ENCODE results near the gene UNC5C. TPM values are rescaled to one million over a fixed set of nuclear protein-coding genes. Genes with fewer than 3 reads are reported as not detected.

Gene UNC5C
- total and polyA plus RNA-seq, 10 of the 15 experiments (the other 5 are each of a cell fraction or from before 2014, with no cell fraction given) = 0.02 to 2.0 (median 0.15) TPM; not detected in 1

- SMC1A ChIA-PET (ENCODE audit: uncharacterized antibody, unreplicated experiment) = no interaction called here
- intact Hi-C loops (cut with micrococcal nuclease; ENCODE audit: unreplicated experiment) = no loop called here
- FAIRE-seq = no peak
These were observed 355.2 kb downstream of the UNC5C start for GRCh38 chr4:95193391-95194224.

More at GRCh38 chr4:95193391-95194224, 355.2 kb downstream of the UNC5C start:
- ChIA-PET POLR2A (no interaction called here), CTCF (no interaction called here), RAD21 (ENCODE audit: unreplicated experiment) (no interaction called here)
- Histone ChIP-seq H3K4me3 (no peak overlapping the region), H3K79me2 (ENCODE audit: control insufficient read depth, insufficient read depth, low read length) (no peaks in the 10 kb centered on the region), H3K36me3 (ENCODE audit: control insufficient read depth in 2 of 2, insufficient read depth in 2 of 2, low read length in 1 of 2) (no peaks in the 10 kb centered on the region), H3K4me1 (ENCODE audit: control insufficient read depth, insufficient read depth, low read length) (no peaks in the 10 kb centered on the region), H2AFZ (ENCODE audit: control insufficient read depth, low read depth, low read length) (no peak overlapping the region), H3K4me2 (ENCODE audit: control insufficient read depth, insufficient read depth) (no peak overlapping the region), H3K27me3 (replicated peaks in 1 of 2; ENCODE audit: control insufficient read depth in 2 of 2, insufficient read depth in 2 of 2, low read length in 1 of 2) (no peaks in the 10 kb centered on the region), H3K27ac (ENCODE audit: control insufficient read depth, insufficient read depth) (no peak overlapping the region), H3K9me3 (replicated peaks; ENCODE audit: control insufficient read depth, insufficient read depth, low read length) (no peaks in the 10 kb centered on the region), H3K9ac (ENCODE audit: control insufficient read depth, insufficient read depth, low read length) (no peak overlapping the region), H4K20me1 (ENCODE audit: control insufficient read depth, insufficient read depth) (no peaks in the 10 kb centered on the region)
- in situ Hi-C loops (cut with MboI) = no loop called here
- 42% methylated on average over 21 of the region's 22 CpGs for WGBS (ENCODE audit: insufficient coverage, insufficient replicate concordance, low lambda C conversion rate, missing lambda C conversion rate)
- no peak for DNase-seq (ENCODE audit: low read depth, low spot score)
- peak; percentile 32; the same call in 2 of the 3 replicates for ATAC-seq
- TF ChIP-seq EP300 (IDR thresholded peaks at IDR 0.05; ENCODE audit: borderline replicate concordance in 1 of 2, control insufficient read depth in 1 of 2, low read depth in 2 of 2, low read length in 2 of 2) (no peak), NKRF (conservative IDR thresholded peaks at IDR 0.05) (no peak), BHLHE40 (IDR thresholded peaks at IDR 0.05; ENCODE audit: borderline replicate concordance in 1 of 2, low read depth in 2 of 2, low read length in 1 of 2) (no peak), ASH2L (IDR thresholded peaks at IDR 0.05; ENCODE audit: borderline replicate concordance, low read depth) (no peak), IRF4 (IDR thresholded peaks at IDR 0.05; ENCODE audit: low read depth, low read length) (no peak), ZNF24 (IDR thresholded peaks at IDR 0.05) (no peak), NR2F1 (conservative IDR thresholded peaks at IDR 0.05) (no peak), POLR2A (IDR thresholded peaks at IDR 0.05; ENCODE audit: low read depth, low read length) (no peak), MLLT1 (IDR thresholded peaks at IDR 0.05) (no peak), PAX5 (IDR thresholded peaks at IDR 0.05; ENCODE audit: borderline replicate concordance, low read depth, low read length) (no peak), HDAC2 (IDR thresholded peaks at IDR 0.05) (no peak), ESRRA (IDR thresholded peaks at IDR 0.05; ENCODE audit: low read length) (no peak), KAT2A (conservative IDR thresholded peaks at IDR 0.05; ENCODE audit: control insufficient read depth, low read depth, low read length) (no peak), PBX3 (IDR thresholded peaks at IDR 0.05; ENCODE audit: insufficient replicate concordance, low read depth, low read length) (no peak)
- TF ChIP-seq, protein P1, sequence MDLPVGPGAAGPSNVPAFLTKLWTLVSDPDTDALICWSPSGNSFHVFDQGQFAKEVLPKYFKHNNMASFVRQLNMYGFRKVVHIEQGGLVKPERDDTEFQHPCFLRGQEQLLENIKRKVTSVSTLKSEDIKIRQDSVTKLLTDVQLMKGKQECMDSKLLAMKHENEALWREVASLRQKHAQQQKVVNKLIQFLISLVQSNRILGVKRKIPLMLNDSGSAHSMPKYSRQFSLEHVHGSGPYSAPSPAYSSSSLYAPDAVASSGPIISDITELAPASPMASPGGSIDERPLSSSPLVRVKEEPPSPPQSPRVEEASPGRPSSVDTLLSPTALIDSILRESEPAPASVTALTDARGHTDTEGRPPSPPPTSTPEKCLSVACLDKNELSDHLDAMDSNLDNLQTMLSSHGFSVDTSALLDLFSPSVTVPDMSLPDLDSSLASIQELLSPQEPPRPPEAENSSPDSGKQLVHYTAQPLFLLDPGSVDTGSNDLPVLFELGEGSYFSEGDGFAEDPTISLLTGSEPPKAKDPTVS (IDR thresholded peaks at IDR 0.05; ENCODE audit: low read depth, low read length) = no peak
- no TSS peak for BruUV-seq (replicated peaks)

Measured in GM12878 (cell line).